HEK293T (cell line): ENCODE measurements around the gene ZMIZ1.

Experiments
- CTCF ChIA-PET: fragments of 350-600 bp; formaldehyde crosslinking; extraction: SDS; loops from one replicate; lab custom pipeline; 2021; ENCODE audit warnings: antibody characterized with exemption, inconsistent platforms; lab: Yijun Ruan, JAX
- POLR2A ChIA-PET: fragments of 350-600 bp; formaldehyde crosslinking; extraction: SDS; loops from one replicate; lab custom pipeline; 2020; ENCODE audit warnings: antibody characterized with exemption, inconsistent platforms; lab: Yijun Ruan, JAX
- DNase-seq: peaks from one replicate; pipeline ENCODE4 v3.0.0; 2012; ENCODE audit warnings: mixed read lengths; ENCODE audit errors: extremely low spot score
- ARNT ChIP-seq: fragments of 450-650 bp; IDR thresholded peaks from 2 replicates; pipeline ENCODE4 v1.6.1; 2017; ENCODE audit warnings: mild to moderate bottlenecking
- BHLHE40 ChIP-seq: fragments of 450-650 bp; IDR thresholded peaks from 2 replicates; pipeline ENCODE4 v1.6.1; 2016; ENCODE audit warnings: mild to moderate bottlenecking, moderate library complexity, borderline replicate concordance
- CTBP1 ChIP-seq: fragments of 450-650 bp; IDR thresholded peaks from 2 replicates; pipeline ENCODE4 v1.6.1; 2016; ENCODE audit warnings: borderline replicate concordance
- ELF4 ChIP-seq: fragments of 450-650 bp; IDR thresholded peaks from 2 replicates; pipeline ENCODE4 v1.6.1; 2017; ENCODE audit warnings: antibody characterized with exemption
- FOXA1 ChIP-seq: fragments of 450-650 bp; IDR thresholded peaks from 2 replicates; pipeline ENCODE4 v1.6.1; 2016; ENCODE audit warnings: mild to moderate bottlenecking
- FOXK2 ChIP-seq: fragments of 450-650 bp; IDR thresholded peaks from 2 replicates; pipeline ENCODE4 v1.6.1; 2016; ENCODE audit warnings: mild to moderate bottlenecking
- FOXM1 ChIP-seq: fragments of 450-650 bp; IDR thresholded peaks from 2 replicates; pipeline ENCODE4 v1.6.1; 2017; ENCODE audit warnings: mild to moderate bottlenecking, borderline replicate concordance
- HDGF ChIP-seq: fragments of 450-650 bp; IDR thresholded peaks from 2 replicates; pipeline ENCODE4 v1.6.1; 2017; ENCODE audit warnings: antibody characterized with exemption, borderline replicate concordance
- L3MBTL2 ChIP-seq: fragments of 450-650 bp; conservative IDR thresholded peaks from 2 replicates; pipeline ENCODE4 v1.6.1; 2016; ENCODE audit warnings: mild to moderate bottlenecking
- LEF1 ChIP-seq: fragments of 450-650 bp; IDR thresholded peaks from 2 replicates; pipeline ENCODE4 v1.6.1; 2017; ENCODE audit warnings: mild to moderate bottlenecking, borderline replicate concordance
- NFRKB ChIP-seq: fragments of 450-650 bp; IDR thresholded peaks from 2 replicates; pipeline ENCODE4 v1.6.1; 2016; ENCODE audit warnings: mild to moderate bottlenecking, moderate library complexity
- PKNOX1 ChIP-seq: fragments of 450-650 bp; IDR thresholded peaks from 2 replicates; pipeline ENCODE4 v1.6.1; 2016
- SP1 ChIP-seq: fragments of 450-650 bp; IDR thresholded peaks from 2 replicates; pipeline ENCODE4 v1.6.1; 2017
- SUZ12 ChIP-seq: fragments of 450-650 bp; IDR thresholded peaks from 2 replicates; pipeline ENCODE4 v1.6.1; 2016; ENCODE audit warnings: mild to moderate bottlenecking
- TARDBP ChIP-seq: fragments of 450-650 bp; IDR thresholded peaks from 2 replicates; pipeline ENCODE4 v1.6.1; 2016
- ZNF384 ChIP-seq: fragments of 450-650 bp; IDR thresholded peaks from 2 replicates; pipeline ENCODE4 v1.6.1; 2016

Gene ZMIZ1

GRCh38 chr10:79071396-79071923 is 2.7 kb downstream of the ZMIZ1 start:
- no peak for DNase-seq
- ChIA-PET CTCF (interaction anchor here (1.6 kb wide), 1 partner anchor 124 kb away, joined by 5 read pairs; no protein-coding TSS in a partner anchor), POLR2A (interaction anchor here (0.6 kb wide), 1 partner anchor 123 kb away, joined by 3 read pairs; no protein-coding TSS in a partner anchor)
- no peak for TF ChIP-seq PKNOX1
- no peak for TF ChIP-seq ZNF384
- no peak for TF ChIP-seq L3MBTL2
- no peak for TF ChIP-seq ARNT
- no peak for TF ChIP-seq CTBP1
- TF ChIP-seq BHLHE40 = no peak
- TF ChIP-seq FOXK2 = no peak
- TF ChIP-seq SP1 = no peak
- no peak for TF ChIP-seq NFRKB

- ChIA-PET CTCF (no interaction called here), POLR2A (interaction anchor here (0.9 kb wide), 1 partner anchor 152 kb away, joined by 5 read pairs; no protein-coding TSS in a partner anchor)
- DNase-seq = no peak
- TF ChIP-seq SP1 (no peak), FOXM1 (no peak), FOXA1 (no peak), PKNOX1 (no peak), ARNT (no peak), CTBP1 (no peak), NFRKB (no peak), LEF1 (no peak), TARDBP (no peak), HDGF (no peak), BHLHE40 (no peak), SUZ12 (no peak), ZNF384 (no peak), L3MBTL2 (no peak), ELF4 (no peak), FOXK2 (no peak)
Measured at GRCh38 chr10:79072041-79072441, 3.3 kb downstream of the ZMIZ1 start.

GRCh38 chr10:79072994-79073645 is 4.4 kb downstream of the ZMIZ1 start:
- CTCF ChIA-PET = no interaction called here
- POLR2A ChIA-PET = interaction anchor here (0.9 kb wide), 1 partner anchor 151 kb away, joined by 5 read pairs; no protein-coding TSS in a partner anchor

GRCh38 chr10:79073784-79074432 is 5.1 kb downstream of the ZMIZ1 start:
- no peak for TF ChIP-seq SUZ12
- TF ChIP-seq BHLHE40 = no peak
- no peak for TF ChIP-seq PKNOX1
- ChIA-PET CTCF (interaction anchor here (1.8 kb wide), 1 partner anchor 121 kb away, joined by 7 read pairs; no protein-coding TSS in a partner anchor), POLR2A (no interaction called here)
- no peak for DNase-seq

More at GRCh38 chr10:79072994-79073645, 4.4 kb downstream of the ZMIZ1 start:
- TF ChIP-seq FOXA1 = no peak
- no peak for TF ChIP-seq PKNOX1
- no peak for TF ChIP-seq SUZ12
- no peak for DNase-seq

- DNase-seq = no peak
- TF ChIP-seq BHLHE40 (no peak), PKNOX1 (no peak), ELF4 (no peak), FOXA1 (no peak), L3MBTL2 (no peak), ARNT (no peak), SP1 (no peak), FOXM1 (no peak), HDGF (no peak)
- POLR2A ChIA-PET = no interaction called here
- CTCF ChIA-PET = interaction anchor here (1.8 kb wide), 1 partner anchor 120 kb away, joined by 7 read pairs; no protein-coding TSS in a partner anchor
Measured at GRCh38 chr10:79074732-79075131, 6.0 kb downstream of the ZMIZ1 start.
